Keratinocyte (primary cell): ENCODE data around the gene BICD1. TPM values are rescaled to one million over a fixed set of nuclear protein-coding genes. Genes with fewer than 3 reads are reported as not detected.

Source experiments
- DNase-seq: peaks from one replicate; pipeline ENCODE4 v3.0.0-alpha.2; 2011; ENCODE audit warnings: low read depth, missing footprints, low spot score
- FAIRE-seq: peaks from 2 replicates; lab custom pipeline; 2011; peaks lifted over from hg19 to GRCh38; lab: Jason Lieb, UNC
- H2AFZ ChIP-seq: 2 replicates; pipeline ENCODE4 v1.6.0; 2012; ENCODE audit warnings: low read length, control low read depth, inconsistent platforms; ENCODE audit not compliant: control insufficient read depth
- H3K27ac ChIP-seq: 2 replicates; pipeline ENCODE4 v1.5.1; 2011; ENCODE audit warnings: low read length; ENCODE audit not compliant: control insufficient read depth, insufficient read depth
- H3K27me3 ChIP-seq: 3 replicates; pipeline ENCODE4 v1.6.0; 2011; ENCODE audit warnings: low read length; ENCODE audit not compliant: control insufficient read depth, insufficient read depth; ENCODE audit errors: extremely low read depth
- H3K36me3 ChIP-seq, 2 experiments: 2 replicates in 1 of 2; 3 replicates in 1 of 2; pipeline ENCODE4 v1.5.1; 2011; ENCODE audit warnings: low read length in 2 of 2, mild to moderate bottlenecking in 1 of 2; ENCODE audit not compliant: control insufficient read depth in 2 of 2, insufficient read depth in 2 of 2; ENCODE audit errors: extremely low read depth in 1 of 2
- H3K4me1 ChIP-seq: 3 replicates; pipeline ENCODE4 v1.5.1; 2011; ENCODE audit warnings: low read length; ENCODE audit not compliant: control insufficient read depth, insufficient read depth; ENCODE audit errors: extremely low read depth
- H3K4me2 ChIP-seq: 3 replicates; pipeline ENCODE4 v1.6.0; 2011; ENCODE audit warnings: low read depth, low read length; ENCODE audit not compliant: control insufficient read depth, insufficient read depth; ENCODE audit errors: extremely low read depth
- H3K4me3 ChIP-seq, 3 experiments: fragments of 200-600 bp in 1 of 3; sonication (generic) in 1 of 3; 2 replicates in 2 of 3; 3 replicates in 1 of 3; pipeline ENCODE4 v1.5.1; 2011 to 2016; ENCODE audit warnings: low read length in 3 of 3, mild to moderate bottlenecking in 3 of 3, control low read depth in 2 of 3, inconsistent platforms in 1 of 3, low read depth in 1 of 3, mixed read lengths in 1 of 3, mixed run types in 1 of 3, moderate library complexity in 1 of 3; ENCODE audit not compliant: control insufficient read depth in 2 of 3, insufficient read depth in 2 of 3; ENCODE audit errors: extremely low read depth in 1 of 3
- H3K79me2 ChIP-seq: 2 replicates; pipeline ENCODE4 v1.6.0; 2012; ENCODE audit warnings: low read length; ENCODE audit not compliant: control insufficient read depth, insufficient read depth
- H3K9ac ChIP-seq: 3 replicates; pipeline ENCODE4 v1.6.0; 2011; ENCODE audit warnings: low read length; ENCODE audit not compliant: control insufficient read depth, insufficient read depth; ENCODE audit errors: extremely low read depth
- H3K9me1 ChIP-seq: 3 replicates; pipeline ENCODE4 v1.6.0; 2011; ENCODE audit warnings: low read length; ENCODE audit not compliant: control insufficient read depth, insufficient read depth; ENCODE audit errors: extremely low read depth
- H3K9me3 ChIP-seq: 2 replicates; pipeline ENCODE4 v1.5.1; 2012; ENCODE audit warnings: low read depth, low read length; ENCODE audit not compliant: control insufficient read depth
- H4K20me1 ChIP-seq: 3 replicates; pipeline ENCODE4 v1.6.0; 2011; ENCODE audit warnings: low read length; ENCODE audit not compliant: control insufficient read depth, insufficient read depth; ENCODE audit errors: extremely low read depth
- EZH2 ChIP-seq: IDR thresholded peaks from one replicate; pipeline ENCODE4 v1.6.1; 2012; ENCODE audit warnings: inconsistent platforms, mild to moderate bottlenecking, low read length, moderate library complexity
- dilution Hi-C: fragments of 300-500 bp; cut with MboI; formaldehyde crosslinking; loops from one replicate; pipeline ENCODE4 v1.7.0; 2020; ENCODE audit warnings: low sequenced_read_pairs; ENCODE audit not compliant: extremely low pct_ligation_motif_present
- polyA plus RNA-seq, 5 experiments: library from polyadenylated mRNA; depleted of rRNA in 3 of 5; stranded (reverse) in 3 of 5; stranded (forward) in 1 of 5; unstranded in 1 of 5; fragments of >200 nt; gene quantifications; 1 replicate in 1 of 5; 2 replicates in 3 of 5; 3 replicates in 1 of 5; pipeline versions ENCODE4 v1.2.1 to v1.2.3, GENCODE V29; 2011 to 2012; ENCODE audit warnings: missing spikeins in 2 of 5, low read depth in 1 of 5, low replicate concordance in 1 of 5
- TF ChIP-seq, protein P1 (sequence below), 3 experiments: IDR thresholded peaks in 1 of 3; conservative IDR thresholded peaks in 1 of 3; optimal IDR thresholded peaks in 1 of 3; 2 replicates in 2 of 3; 3 replicates in 1 of 3; pipeline versions ENCODE3 to v1.5.1; 2011; ENCODE audit warnings: low read length in 3 of 3, mild to moderate bottlenecking in 3 of 3, moderate library complexity in 2 of 3, control low read depth in 1 of 3, inconsistent platforms in 1 of 3; ENCODE audit not compliant: insufficient read depth in 2 of 3; ENCODE audit errors: extremely low read depth in 1 of 3

The BICD1 gene
- polyA plus RNA-seq, 1 donor (not counting 4 experiments of a cell fraction or from before 2014, with no cell fraction given), result 10.2 TPM

DNA sequence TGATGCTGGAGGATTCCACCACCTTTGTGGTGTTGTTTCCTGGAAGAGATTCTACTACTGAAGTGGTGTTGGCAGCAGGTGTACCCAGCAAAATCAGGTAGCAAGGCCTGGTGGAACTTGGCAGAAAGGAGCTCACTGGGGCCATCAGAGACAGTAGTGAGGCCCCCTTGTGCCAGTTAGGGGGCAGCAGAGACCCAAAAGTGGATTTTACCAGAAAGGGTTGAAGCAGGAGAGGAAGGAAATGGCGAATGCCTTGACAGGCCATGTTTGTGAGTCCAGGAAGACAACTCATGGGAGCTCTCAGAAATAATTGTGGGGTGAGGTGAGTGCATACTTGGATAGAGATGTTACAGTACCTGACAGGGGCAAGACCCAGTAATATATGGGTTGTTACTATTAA lies 155.0 kb downstream of the BICD1 start:
- no peak overlapping the region for H3K27ac ChIP-seq
- FAIRE-seq (no peak), DNase-seq (no peak)
- no peaks in the 10 kb centered on the region for H4K20me1 ChIP-seq
- TF ChIP-seq, protein P1, sequence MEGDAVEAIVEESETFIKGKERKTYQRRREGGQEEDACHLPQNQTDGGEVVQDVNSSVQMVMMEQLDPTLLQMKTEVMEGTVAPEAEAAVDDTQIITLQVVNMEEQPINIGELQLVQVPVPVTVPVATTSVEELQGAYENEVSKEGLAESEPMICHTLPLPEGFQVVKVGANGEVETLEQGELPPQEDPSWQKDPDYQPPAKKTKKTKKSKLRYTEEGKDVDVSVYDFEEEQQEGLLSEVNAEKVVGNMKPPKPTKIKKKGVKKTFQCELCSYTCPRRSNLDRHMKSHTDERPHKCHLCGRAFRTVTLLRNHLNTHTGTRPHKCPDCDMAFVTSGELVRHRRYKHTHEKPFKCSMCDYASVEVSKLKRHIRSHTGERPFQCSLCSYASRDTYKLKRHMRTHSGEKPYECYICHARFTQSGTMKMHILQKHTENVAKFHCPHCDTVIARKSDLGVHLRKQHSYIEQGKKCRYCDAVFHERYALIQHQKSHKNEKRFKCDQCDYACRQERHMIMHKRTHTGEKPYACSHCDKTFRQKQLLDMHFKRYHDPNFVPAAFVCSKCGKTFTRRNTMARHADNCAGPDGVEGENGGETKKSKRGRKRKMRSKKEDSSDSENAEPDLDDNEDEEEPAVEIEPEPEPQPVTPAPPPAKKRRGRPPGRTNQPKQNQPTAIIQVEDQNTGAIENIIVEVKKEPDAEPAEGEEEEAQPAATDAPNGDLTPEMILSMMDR (optimal IDR thresholded peaks at IDR 0.05 in 1 of 3, IDR thresholded peaks at IDR 0.05 in 1 of 3, conservative IDR thresholded peaks at IDR 0.05 in 1 of 3; ENCODE audit: extremely low read depth in 1 of 3, insufficient read depth in 2 of 3, low read length in 3 of 3), result no peak
- no peak for TF ChIP-seq EZH2
- no peaks in the 10 kb centered on the region for H3K4me1 ChIP-seq
- no peaks in the 10 kb centered on the region for H3K79me2 ChIP-seq
- H3K9me3 ChIP-seq, result no peaks in the 10 kb centered on the region
- H3K9ac ChIP-seq, result no peak overlapping the region
- dilution Hi-C loops, result no loop called here
- no peaks in the 10 kb centered on the region for H3K27me3 ChIP-seq
- H2AFZ ChIP-seq, result no peak overlapping the region
- no peak overlapping the region for H3K4me3 ChIP-seq
- no peaks in the 10 kb centered on the region for H3K9me1 ChIP-seq
- no peak overlapping the region for H3K4me2 ChIP-seq
- no peaks in the 10 kb centered on the region for H3K36me3 ChIP-seq

DNA sequence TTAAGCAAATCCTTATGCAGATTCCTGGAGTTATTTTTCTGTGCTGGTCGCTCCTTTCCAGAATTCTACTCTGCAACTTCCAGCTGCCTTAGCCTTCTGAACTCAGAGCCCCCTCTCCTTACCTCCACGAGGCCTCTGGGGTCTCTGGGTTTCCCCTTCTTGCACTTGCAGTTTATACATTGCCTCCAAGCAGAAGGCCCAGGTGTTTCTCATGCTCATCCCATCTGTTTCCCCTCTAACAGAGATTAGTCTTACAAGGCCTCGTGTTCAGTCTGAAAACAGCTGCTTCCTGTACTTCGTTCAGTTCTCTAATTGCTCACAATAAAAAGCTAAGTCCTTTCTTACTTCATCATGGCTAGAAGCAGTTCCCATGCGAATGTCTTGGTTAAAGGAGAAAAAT lies 158.3 kb downstream of the BICD1 start:
- Histone ChIP-seq H4K20me1 (no peaks in the 10 kb centered on the region), H3K9me1 (no peaks in the 10 kb centered on the region), H3K9ac (no peak overlapping the region), H3K4me3 (no peak overlapping the region), H3K9me3 (no peaks in the 10 kb centered on the region), H3K27me3 (no peaks in the 10 kb centered on the region), H3K4me1 (no peaks in the 10 kb centered on the region), H3K4me2 (no peak overlapping the region), H3K36me3 (no peaks in the 10 kb centered on the region), H3K27ac (no peak overlapping the region), H2AFZ (no peak overlapping the region), H3K79me2 (no peaks in the 10 kb centered on the region)
- TF ChIP-seq, protein P1 (optimal IDR thresholded peaks at IDR 0.05 in 1 of 3, IDR thresholded peaks at IDR 0.05 in 1 of 3, conservative IDR thresholded peaks at IDR 0.05 in 1 of 3; ENCODE audit: extremely low read depth in 1 of 3, insufficient read depth in 2 of 3, low read length in 3 of 3), result no peak
- TF ChIP-seq EZH2, result no peak
- no peak for DNase-seq
- dilution Hi-C loops, result no loop called here
- FAIRE-seq, result no peak
